Measurements from ENCODE around the gene MYLK.

Gene MYLK

DNA sequence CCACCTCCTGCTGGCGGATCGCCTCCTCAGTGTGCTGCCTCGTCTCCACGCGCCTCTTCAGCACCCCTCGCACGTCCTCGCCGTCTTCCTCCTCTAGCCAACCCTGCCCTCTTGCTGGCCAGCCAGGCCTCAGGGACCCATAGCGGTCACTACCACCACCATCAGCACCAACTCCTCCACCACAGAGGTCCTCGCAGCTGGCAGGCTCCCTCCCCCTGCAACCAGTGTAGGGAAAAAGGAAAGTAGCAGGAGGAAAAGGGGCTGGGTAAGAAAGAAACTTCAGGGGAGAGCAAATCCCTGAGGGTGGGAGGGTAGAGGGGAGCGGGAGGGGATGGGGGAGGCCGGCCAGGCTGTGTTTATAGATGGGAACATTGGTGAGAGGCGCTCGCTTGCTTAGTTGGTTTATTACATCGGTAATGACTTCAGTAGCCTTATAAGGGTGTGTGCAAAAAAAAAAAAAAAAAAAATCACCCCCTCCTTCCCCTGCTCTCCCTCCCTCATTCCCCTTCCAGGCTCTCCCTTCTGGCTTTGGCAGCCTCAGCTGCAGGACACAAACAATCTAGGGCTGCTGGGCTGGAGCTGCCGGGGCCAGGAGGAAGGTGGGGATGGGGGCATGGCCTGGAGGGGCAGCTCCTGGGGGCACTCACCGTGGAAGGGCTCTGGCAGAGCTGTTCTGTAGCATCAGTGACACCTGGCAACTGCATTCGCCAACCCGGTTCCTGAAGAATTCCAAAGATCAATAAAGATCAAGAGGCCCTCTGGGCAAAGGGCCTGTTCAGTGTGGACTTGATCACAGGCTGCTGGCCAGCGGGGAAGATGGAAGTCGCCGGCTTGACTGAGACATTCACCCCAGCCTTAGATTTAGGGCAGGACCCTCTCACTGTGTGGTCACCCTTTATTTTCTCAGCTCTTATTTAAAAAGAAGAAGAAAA lies 183.1 kb downstream of the MYLK start:
- no peak for DNase-seq (ENCODE audit: low read depth in 2 of 2)

DNA sequence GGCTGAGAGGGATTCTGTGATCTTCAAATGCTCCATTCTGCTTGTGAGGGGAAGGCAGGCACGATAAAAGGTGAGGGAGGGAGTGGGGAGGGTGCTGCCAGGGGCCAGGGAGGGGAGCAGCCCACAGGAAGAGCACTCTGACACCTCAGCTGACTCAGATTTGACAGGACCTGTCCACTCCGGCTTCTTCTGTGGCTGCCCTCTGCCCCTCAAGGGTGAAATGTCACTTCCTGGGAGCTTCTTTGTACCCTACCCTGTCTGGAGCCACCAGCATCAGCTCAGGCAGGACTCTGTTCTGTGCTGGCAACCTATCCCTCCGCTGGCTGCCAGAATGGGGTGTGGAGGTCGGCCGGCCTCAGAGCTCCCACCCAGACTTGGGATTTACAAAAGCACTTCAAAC lies 185.3 kb downstream of the MYLK start:
- no peak for DNase-seq (ENCODE audit: low read depth in 2 of 2)

DNA sequence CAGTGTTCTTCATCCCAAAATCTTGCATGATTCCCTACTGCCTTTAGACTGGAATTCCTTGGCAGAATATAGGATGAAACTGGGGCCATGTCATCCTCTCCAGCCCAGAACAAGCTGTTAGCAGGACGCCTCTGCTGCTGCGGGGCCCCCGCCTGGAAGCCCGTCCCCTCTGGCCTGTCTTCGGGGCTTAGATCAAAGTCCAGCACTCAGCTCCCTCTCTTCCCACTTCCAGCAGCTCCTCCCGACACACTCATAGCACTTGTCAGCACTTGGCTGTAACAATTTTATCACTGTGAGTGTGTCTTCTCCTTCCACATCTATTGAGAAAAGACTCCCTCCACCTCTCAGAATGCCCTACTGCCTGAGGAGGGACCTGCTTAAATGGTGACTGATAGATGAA lies 187.3 kb downstream of the MYLK start:
- DNase-seq (ENCODE audit: low read depth in 2 of 2), result no peak

DNA sequence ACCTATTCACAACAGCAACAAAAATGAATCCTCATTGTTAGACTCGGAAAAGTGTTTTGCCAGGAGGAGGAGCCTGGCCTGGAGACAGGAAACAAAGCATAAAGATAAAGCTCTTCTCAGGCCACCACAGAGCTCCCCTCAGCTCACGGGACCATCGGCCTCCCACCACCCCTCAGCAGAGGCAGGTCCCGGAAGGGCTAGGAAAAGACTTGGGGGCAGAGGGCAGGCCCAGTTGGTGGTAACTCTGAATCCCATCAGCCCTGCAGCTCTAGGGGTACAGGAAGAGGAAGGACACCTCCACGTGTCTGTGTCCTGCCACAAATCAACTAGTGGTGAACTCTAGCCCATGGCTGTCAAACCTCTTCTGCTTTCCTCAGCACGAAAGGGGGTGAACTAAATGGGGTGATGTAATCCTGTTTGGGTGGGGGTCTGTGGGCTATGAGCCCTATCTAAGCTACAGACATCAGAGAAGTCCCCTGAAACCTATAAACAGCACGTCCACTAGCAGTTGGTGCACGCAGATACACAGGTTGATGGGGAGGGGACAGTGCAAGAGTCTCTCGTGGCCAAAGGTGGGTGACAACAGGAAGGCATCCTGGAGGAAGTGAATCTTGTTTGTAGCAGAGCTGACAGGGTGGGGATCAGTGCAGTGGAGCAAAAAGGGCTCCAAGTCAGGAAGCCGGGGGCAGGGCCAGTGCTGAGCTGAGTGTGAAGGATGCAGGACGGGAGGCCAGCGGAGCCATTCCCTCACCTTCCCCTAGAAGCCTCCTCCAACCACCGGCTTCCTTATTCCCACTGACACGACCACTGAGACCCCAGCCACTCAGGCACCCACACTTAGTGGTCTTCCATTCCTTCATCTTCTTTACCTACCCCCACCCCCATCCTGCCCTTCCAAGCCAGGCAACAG lies 188.1 kb downstream of the MYLK start:
- no peak for DNase-seq (ENCODE audit: low read depth in 2 of 2)

DNA sequence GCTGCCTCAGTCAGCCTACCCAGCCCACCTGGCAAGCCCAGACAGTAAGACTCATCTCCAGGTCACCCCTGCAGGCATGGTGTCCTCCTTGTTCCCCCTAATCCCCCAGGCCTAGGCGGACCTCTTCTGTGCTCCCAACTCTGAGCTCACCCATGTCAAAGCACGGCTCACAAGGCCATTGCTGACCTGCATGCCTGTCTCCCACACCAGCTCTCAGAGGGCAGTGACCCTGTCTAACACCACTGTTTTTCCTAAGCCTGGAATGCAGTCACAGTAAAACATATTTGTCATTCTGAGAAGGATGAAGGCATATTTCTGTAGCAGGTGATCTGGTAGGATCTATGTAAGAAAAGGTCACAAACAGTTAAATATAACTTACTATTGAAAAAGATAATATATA lies 189.0 kb downstream of the MYLK start:
- DNase-seq (ENCODE audit: low read depth in 2 of 2), result no peak

DNA sequence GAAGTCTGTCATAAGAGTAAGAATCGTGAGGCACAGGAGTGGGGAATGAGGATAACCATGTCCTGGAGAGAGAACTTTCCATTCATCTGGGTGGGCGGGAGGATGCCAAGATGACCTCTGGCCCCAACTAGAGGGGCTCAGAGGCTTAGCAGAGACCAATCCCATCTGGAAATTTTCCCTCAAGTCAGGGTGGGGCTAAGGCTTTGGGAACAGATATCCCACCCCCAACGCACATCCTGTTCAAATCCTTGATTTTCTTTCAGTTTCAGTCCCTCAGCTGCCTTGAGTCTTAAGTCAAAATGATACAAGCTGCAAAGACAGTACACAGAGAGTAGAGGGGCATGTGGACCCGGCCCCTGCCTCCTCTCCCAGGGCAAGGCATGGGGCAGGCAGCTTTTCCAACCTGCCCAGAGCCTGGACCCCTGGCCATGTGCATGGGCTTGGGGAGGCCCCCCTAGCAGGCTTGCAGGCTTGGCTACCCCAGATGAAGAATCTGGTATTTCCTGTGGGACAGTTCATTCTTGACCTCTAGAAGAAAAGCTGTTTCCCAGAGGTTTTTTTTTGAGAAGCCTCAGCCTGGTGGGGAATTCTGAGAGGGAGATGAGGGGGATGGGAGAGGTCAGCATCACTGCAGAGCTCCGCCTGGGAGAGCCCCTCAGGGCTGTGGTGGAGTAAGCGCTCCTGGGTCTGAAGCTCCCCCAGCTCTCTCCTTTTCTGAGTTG lies 189.6 kb downstream of the MYLK start:
- no peak for DNase-seq (ENCODE audit: low read depth in 2 of 2)

DNA sequence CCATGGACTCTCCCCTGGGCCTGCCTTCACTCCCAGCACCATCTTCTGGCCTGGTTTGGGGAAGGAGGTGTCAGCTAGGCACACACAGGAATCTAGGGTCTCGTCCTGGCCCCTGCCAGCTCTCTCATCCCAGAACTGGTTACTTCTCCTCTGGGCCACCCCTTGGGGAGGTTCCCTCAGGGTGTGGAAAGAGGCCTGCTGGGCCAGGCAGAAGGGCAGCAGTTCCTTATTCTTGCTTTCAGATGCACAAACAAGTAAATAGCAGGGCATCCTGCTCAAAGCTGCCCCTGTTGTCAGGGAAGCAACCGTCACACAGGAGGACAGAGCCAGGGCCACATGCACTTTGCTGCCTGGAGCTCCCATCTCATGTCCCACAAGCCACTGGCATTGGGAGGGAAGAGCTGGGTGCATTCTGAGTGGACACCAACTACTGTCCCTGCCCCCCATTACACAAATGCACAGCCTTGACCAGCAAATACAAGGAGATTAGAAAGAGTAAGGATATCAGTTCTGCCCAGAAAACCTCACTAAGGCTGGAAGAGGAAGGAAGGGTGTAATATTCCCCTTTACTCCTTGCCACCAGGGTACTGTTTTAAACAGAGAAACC lies 190.4 kb downstream of the MYLK start:
- DNase-seq (ENCODE audit: low read depth in 2 of 2), result no peak

DNA sequence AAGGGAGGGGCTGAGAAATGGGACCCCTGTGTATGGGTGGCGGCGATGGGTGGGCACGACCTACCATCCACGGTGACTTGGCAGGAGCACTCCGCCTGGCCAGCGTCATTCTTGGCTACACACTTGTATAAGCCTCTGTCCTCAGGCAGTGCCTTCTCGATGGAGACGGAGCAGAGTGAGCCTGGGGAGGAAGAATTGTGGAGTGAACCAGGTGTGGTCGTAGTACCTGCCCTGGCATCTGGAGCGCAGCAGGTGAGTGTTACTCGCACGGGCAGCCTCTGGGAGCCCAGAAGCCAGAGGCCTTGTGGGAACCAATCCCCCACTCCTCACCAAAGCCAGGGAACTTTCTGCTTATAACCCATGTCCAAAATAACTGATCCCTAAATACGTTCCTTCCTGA lies 191.5 kb downstream of the MYLK start:
- no peak for DNase-seq (ENCODE audit: low read depth in 2 of 2)

DNA sequence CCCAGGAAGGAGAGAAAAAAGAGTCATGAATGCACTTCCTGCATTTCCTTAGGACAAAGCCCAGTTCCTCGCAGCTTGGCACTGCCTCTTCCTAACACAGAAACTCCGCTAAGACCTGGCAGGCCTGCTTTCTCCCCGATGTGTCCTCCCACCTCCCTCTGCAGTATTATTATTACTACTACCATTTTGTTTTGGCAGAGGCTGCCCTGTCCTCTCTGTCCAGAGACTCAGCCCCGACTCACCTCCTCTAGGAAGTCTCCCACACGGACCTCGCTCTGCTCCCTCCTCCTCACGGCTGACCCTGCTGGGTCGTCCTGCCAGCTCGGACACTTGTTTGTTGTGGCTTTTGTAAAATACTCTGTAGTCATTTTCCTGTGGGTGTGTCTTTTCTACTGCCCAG lies 192.1 kb downstream of the MYLK start:
- DNase-seq (ENCODE audit: low read depth in 2 of 2), result no peak

DNA sequence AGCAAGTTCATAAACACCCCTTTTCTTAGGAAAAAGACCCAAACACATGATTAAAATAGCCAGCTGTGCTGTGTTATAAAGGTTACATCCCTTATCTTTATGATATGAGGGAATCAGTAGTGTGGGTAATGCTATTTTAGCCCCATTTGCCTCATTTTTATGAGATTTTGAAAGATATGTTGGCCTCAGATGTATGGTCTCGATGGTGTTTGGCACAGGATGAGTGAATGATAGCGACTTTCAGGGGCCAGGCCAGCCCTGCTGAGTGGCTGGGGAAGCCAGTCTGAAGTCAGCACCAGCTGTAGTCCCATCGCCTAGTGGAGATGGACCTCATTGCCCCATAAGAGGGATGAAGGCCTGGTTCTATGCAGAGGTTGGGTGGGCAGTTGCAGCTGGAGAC lies 194.3 kb downstream of the MYLK start:
- DNase-seq (ENCODE audit: low read depth in 2 of 2), result no peak

DNA sequence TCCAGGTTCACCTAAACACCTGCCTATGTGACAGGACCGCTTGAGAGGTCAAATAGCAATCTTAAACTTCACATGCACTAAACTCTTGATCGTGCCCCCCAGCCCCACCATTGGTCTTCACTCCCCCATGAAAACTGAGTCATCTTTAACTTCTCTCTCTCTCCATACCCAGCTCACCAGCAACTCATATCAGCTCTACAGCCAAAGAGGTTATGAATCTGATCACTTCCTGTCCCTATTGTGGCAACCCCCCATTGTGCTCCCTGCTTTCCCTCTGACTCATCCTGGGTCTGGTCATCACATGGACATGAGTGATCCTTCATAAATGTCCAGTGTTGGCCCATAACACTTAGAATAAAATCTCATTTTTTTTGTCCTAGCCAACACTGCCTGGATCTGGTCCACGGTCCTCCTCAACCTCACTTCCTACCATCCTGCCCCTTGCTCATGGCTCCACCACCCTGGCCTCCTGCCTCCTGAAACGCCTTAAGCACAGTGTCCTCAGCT lies 195.8 kb downstream of the MYLK start:
- no peak for DNase-seq (ENCODE audit: low read depth in 2 of 2)

DNA sequence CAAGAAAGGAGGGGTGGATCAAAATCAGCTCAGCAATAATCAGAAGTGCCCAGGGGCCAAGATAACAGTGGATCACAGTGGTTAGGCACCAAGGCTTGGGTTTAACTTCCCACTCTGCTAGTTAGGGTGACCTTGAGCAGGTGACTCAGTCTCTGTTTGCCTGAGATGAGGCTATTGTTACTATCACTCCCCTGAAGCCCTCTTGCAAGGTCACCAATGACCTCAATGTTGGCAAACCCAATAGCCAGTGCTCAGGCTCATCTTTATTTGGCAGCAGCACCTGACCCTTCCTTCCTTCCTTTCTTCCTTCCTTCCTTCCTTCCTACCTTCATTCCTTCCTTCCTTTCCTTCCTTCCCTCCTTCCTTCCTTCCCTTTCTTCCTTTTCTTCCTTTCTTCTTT lies 196.8 kb downstream of the MYLK start:
- DNase-seq (ENCODE audit: low read depth in 2 of 2), result no peak

DNA sequence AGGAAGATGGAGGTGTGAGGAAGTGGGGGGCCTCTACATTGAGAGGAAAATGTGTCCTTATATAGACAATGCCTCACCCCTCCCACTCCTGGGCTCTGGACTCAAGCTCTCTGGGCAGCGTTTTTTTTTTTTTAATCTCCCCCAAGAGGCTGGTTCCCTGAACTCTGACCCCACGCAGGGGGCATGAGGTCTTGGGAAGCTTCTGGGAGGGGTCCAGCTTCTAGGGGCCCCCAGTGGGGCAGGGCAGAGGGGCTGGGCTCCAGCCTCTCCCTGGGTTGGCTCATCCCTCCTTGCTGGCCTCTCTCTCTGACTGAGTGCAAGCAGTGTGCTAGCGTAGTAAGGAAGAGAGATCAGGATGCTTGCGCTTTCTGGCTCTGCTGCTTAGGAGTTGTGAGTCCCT lies 197.9 kb downstream of the MYLK start:
- no peak for DNase-seq (ENCODE audit: low read depth in 2 of 2)

DNA sequence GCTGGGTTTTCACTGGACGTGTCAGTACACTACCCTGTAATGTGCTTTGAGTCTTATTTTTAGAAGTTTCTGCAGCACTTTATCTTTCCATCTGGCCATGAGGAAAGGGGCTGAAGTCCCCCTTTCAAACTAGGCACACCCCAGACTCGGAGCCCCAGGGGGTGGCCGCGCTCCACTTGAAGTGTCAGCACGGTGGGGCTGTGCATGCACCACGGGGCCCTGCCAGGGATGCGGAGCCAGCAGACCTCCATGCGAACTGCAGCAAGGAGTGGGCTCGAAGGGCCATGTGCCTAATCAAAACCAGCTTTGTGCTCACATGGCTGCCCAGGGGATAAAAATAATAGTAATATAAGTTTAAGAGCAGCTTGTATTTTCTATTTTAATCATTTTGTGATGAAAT lies 198.4 kb downstream of the MYLK start:
- DNase-seq (ENCODE audit: low read depth in 2 of 2), result no peak

DNA sequence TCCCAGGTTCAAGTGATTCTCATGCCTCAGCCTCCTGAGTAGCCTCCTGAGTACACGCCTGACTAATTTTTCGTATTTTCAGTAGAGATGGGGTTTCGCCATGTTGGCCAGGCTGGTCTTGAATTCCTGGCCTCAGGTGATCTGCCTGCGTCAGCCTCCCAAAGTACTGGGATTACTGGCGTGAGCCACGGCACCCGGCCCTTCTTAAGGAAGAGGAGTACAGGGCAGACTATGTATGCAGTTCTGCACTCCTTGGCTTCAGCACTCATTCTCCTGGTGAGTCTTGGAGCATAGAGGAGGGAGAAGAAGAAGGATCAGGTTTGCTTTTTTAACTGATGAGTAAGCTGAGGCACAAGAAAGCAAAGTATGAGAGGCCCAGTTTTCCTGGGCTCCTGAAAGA lies 199.5 kb downstream of the MYLK start:
- DNase-seq (ENCODE audit: low read depth in 2 of 2), result no peak

DNA sequence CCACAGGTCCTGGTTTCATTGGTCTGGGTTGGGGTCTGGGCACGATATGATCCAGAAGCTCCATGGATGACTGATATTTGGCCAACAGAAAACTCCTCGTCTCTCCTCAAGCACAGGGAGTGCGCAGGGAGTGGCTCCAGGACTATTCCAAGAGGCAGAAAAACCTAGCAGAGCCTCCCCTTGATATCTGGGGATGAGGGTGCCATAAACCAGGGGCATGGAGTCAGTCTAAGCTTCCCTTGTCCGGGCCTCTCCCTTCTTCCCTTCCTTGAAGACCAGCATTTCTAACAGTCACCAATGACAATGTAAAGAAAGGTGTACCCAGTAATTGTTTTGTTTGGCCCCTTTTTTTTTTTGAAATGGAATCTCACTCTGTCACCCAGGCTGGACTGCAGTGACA lies 199.9 kb downstream of the MYLK start:
- no peak for DNase-seq (ENCODE audit: low read depth in 2 of 2)

DNA sequence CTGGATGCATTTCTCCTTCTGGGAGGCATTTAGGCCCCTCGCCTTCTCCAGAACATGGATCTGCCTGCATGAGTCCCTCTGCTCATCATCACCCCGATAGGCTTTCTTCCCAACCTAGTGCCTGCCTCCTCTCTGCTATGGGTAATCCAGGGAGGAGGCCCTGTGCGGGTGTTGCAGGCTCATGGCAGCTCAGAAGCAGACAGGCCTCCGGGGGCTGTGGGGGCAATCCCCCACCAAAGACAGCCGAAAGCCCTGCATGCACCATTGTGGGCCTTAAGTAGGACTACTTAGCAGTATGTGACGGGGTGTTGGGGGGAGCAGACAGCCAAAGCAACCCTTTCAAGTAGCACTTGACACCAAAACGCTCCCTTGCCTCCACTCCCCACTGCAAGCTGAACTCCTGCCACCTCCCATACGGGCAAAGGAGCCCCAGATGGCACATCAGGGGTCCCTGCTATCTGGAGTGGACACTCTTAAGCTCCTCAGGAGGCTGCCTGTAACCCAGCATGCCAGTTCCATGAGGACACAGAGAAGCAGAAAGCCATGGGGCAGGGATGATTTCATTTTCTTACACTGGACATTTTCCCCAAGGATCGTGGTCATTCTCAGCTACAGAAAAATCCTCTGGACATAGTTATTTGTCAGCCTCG lies 200.5 kb downstream of the MYLK start:
- no peak for DNase-seq (ENCODE audit: low read depth in 2 of 2)

DNA sequence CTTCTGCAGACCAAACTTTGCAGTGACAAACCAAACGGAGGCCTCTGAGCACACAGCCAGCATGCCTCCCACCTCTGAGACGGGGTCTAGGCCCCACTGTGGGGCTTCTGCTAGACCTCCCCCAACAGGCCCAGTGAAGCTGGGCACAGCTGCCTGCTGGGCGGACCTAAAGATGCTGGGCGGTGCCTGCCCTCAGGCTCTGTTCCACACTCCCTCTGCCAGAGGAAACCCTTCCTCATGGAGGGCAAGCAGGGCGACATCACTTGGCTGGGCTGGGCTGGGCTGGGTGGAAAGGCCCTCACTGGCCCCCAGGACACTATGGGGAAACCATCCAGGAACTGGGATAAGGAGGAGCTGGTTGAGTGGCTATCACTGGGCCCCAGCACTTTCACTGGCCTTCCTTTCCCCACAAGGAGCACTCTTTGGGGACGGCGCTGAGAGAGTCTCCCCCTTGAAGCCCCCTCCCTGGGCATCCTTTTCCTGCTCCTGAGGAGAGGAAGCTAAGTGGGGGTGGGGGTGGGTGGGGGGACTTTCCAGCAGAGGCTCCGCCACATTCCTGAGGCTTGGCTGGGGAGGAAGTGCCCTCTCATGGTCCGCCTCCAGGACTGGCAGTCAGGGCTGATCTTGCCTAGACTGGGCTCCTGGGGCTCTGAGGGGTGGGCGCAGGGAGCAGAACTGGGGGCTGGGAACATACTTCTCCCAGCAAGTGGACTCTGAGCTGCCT lies 201.2 kb downstream of the MYLK start:
- no peak for DNase-seq (ENCODE audit: low read depth in 2 of 2)

DNA sequence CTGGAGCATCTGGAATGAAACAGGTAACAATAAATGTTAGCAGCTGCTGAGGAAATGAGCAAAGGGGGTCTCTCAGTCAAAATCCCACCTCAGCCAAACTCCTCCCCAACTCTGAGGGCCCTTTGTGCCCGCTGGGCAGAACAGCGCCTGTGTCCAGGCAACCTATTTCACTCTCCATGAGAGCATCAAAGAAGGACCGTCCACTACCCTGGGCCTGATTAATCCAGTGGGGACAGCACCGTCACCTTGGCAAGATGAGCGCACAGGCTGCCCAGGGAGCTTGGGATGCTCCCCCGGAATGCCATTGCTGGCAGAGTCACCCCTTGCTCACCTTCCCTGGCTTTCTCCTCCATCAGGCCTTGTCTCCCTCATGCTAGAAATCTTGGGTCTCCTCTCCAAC lies 201.8 kb downstream of the MYLK start:
- no peak for DNase-seq (ENCODE audit: low read depth in 2 of 2)

DNA sequence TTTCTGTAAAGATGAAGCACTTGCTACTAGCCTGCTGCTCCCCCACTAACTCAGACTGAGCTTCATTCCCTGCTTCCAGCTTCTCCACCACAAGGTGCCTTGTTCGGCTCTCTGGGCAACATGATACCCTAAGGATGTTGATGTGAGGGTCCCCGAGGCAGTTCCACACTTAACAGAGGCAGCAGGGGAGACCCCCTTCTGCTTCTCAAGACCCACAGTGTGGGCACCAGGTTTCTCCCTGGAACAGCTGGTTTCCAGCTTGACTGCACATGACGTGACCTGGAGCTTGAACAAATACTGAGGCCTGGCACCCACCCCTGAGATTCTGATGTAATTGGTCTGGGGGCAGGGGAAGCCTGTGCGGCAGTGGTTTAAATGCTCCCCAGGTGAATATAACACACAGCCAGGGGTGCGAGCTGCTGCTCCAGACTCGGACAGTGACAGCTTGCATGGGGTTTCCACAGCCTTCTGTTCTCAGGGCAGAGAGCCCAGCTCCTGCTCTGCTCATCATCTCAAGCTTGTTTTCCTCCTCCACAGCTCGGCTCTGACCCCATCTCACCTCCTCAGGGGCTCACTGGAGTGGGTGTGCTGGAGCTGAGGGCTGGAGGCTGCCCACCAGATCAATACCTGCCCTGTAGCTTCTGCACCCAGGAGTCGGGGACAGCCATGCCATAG lies 204.3 kb downstream of the MYLK start:
- DNase-seq (ENCODE audit: low read depth in 2 of 2), result no peak
